GM23338 (cell line): Measurements from ENCODE around the gene FAM13A. TPM values are rescaled to one million over a fixed set of nuclear protein-coding genes. Genes with fewer than 3 reads are reported as not detected.

Experiments used
- ATAC-seq: fragments of 200-7000 bp; cut with Tn5 transposase; 3 replicates; pipeline ENCODE4 v1.9.1; 2020
- DNase-seq: peaks from one replicate; pipeline ENCODE4 v3.0.0-alpha.2; 2015; ENCODE audit warnings: low spot score
- H2AFZ ChIP-seq: fragments of 200-600 bp; sonication (generic); 2 replicates; pipeline ENCODE4 v1.8.0; 2016; ENCODE audit warnings: antibody characterized with exemption, mild to moderate bottlenecking, moderate library complexity
- H3F3A ChIP-seq: fragments of 200-600 bp; sonication (generic); replicated peaks from 2 replicates; pipeline ENCODE4 v1.8.0; 2017; ENCODE audit warnings: antibody characterized with exemption, mixed run types, low read depth
- H3K27ac ChIP-seq: fragments of 200-600 bp; sonication (generic); 2 replicates; pipeline ENCODE4 v1.6.1; 2016; ENCODE audit warnings: low read depth
- H3K27me3 ChIP-seq: fragments of 200-600 bp; sonication (generic); 2 replicates; pipeline ENCODE4 v1.8.0; 2016; ENCODE audit warnings: mild to moderate bottlenecking, mixed run types, moderate library complexity; ENCODE audit not compliant: insufficient read depth
- H3K36me3 ChIP-seq: fragments of 200-600 bp; sonication (generic); 2 replicates; pipeline ENCODE4 v1.8.0; 2016; ENCODE audit warnings: mild to moderate bottlenecking; ENCODE audit not compliant: insufficient read depth
- H3K4me1 ChIP-seq: fragments of 200-600 bp; sonication (generic); 2 replicates; pipeline ENCODE4 v1.8.0; 2016; ENCODE audit warnings: mild to moderate bottlenecking, moderate library complexity; ENCODE audit not compliant: insufficient read depth
- H3K4me2 ChIP-seq: fragments of 200-600 bp; sonication (generic); 2 replicates; pipeline ENCODE4 v1.7.1; 2017; ENCODE audit warnings: mixed run types
- H3K4me3 ChIP-seq: fragments of 200-600 bp; sonication (generic); 2 replicates; pipeline ENCODE4 v1.6.1; 2016; ENCODE audit warnings: mixed run types
- H3K79me2 ChIP-seq: fragments of 200-600 bp; sonication (generic); replicated peaks from 2 replicates; pipeline ENCODE4 v1.8.0; 2017; ENCODE audit warnings: mild to moderate bottlenecking; ENCODE audit not compliant: insufficient read depth
- H3K9me2 ChIP-seq: fragments of 200-600 bp; sonication (generic); 2 replicates; pipeline ENCODE4 v1.8.0; 2017; ENCODE audit not compliant: insufficient read depth
- H4K20me1 ChIP-seq: fragments of 200-600 bp; sonication (generic); replicated peaks from 2 replicates; pipeline ENCODE4 v1.8.0; 2017; ENCODE audit warnings: mild to moderate bottlenecking; ENCODE audit not compliant: insufficient read depth
- H3K27ac Mint-ChIP-seq: 2 replicates; pipeline ENCODE4 v1.8.0; 2020; ENCODE audit warnings: inconsistent platforms, mild to moderate bottlenecking, moderate library complexity, mixed read lengths
- H3K27me3 Mint-ChIP-seq: 3 replicates; pipeline ENCODE4 v1.8.0; 2022; ENCODE audit warnings: low read depth, mild to moderate bottlenecking, moderate library complexity, mixed read lengths, inconsistent platforms; ENCODE audit not compliant: insufficient read depth, poor library complexity
- H3K36me3 Mint-ChIP-seq: 3 replicates; pipeline ENCODE4 v1.8.0; 2021; ENCODE audit warnings: low read depth, mild to moderate bottlenecking, inconsistent platforms, moderate library complexity, mixed read lengths
- H3K4me1 Mint-ChIP-seq: 3 replicates; pipeline ENCODE4 v1.8.0; 2020; ENCODE audit warnings: mild to moderate bottlenecking, inconsistent platforms, mixed read lengths
- H3K4me3 Mint-ChIP-seq: 3 replicates; pipeline ENCODE4 v1.8.0; 2021; ENCODE audit warnings: moderate library complexity, mild to moderate bottlenecking, inconsistent platforms, mixed read lengths
- H3K9me3 Mint-ChIP-seq: 3 replicates; pipeline ENCODE4 v1.8.0; 2020; ENCODE audit warnings: moderate library complexity, mild to moderate bottlenecking, inconsistent platforms, mixed read lengths
- CREB1 ChIP-seq: fragments of 250-450 bp; sonication (Bioruptor Pico); IDR thresholded peaks from 2 replicates; pipeline ENCODE4 v1.5.0; 2020; ENCODE audit warnings: low read depth, mild to moderate bottlenecking, moderate library complexity
- CTCF ChIP-seq, 2 experiments: fragments of 200-600 bp in 1 of 2; sonication (generic) in 1 of 2; conservative IDR thresholded peaks; 2 replicates each; pipeline versions ENCODE4 v1.5.1 to v1.6.1; 2016 to 2017; ENCODE audit warnings: antibody characterized with exemption in 2 of 2, low read depth in 2 of 2, mild to moderate bottlenecking in 2 of 2, moderate library complexity in 1 of 2
- ETS1 ChIP-seq: IDR thresholded peaks from 2 replicates; pipeline ENCODE4 v1.6.1; 2016; ENCODE audit warnings: antibody characterized with exemption
- EZH2 ChIP-seq: fragments of 200-600 bp; sonication (generic); IDR thresholded peaks from one replicate; pipeline ENCODE4 v1.8.0; 2017; ENCODE audit warnings: antibody characterized with exemption, mild to moderate bottlenecking, low read depth; ENCODE audit not compliant: unreplicated experiment
- EZH2phosphoT487 ChIP-seq: fragments of 200-600 bp; sonication (generic); IDR thresholded peaks from one replicate; pipeline ENCODE4 v1.8.1; 2018; ENCODE audit warnings: antibody characterized with exemption; ENCODE audit not compliant: unreplicated experiment
- JUNB ChIP-seq: IDR thresholded peaks from one replicate; pipeline ENCODE4 v1.6.1; 2016; ENCODE audit warnings: antibody characterized with exemption; ENCODE audit not compliant: unreplicated experiment
- NANOG ChIP-seq: IDR thresholded peaks from 2 replicates; pipeline ENCODE4 v1.6.1; 2016; ENCODE audit warnings: antibody characterized with exemption, borderline replicate concordance
- POLR2AphosphoS5 ChIP-seq: IDR thresholded peaks from 2 replicates; pipeline ENCODE4 v1.6.1; 2016; ENCODE audit warnings: antibody characterized with exemption, low read depth
- REST ChIP-seq: IDR thresholded peaks from one replicate; pipeline ENCODE4 v1.6.1; 2018; ENCODE audit warnings: antibody characterized with exemption; ENCODE audit not compliant: unreplicated experiment
- STAT1 ChIP-seq: IDR thresholded peaks from one replicate; pipeline ENCODE4 v1.6.1; 2016; ENCODE audit warnings: antibody characterized with exemption; ENCODE audit not compliant: unreplicated experiment
- ZNF114 ChIP-seq: fragments of 250-450 bp; sonication (Bioruptor Pico); IDR thresholded peaks from 2 replicates; pipeline ENCODE4 v1.5.0; 2020; ENCODE audit warnings: mild to moderate bottlenecking, moderate library complexity
- ZNF331 ChIP-seq: fragments of 250-450 bp; sonication (Bioruptor Pico); IDR thresholded peaks from 2 replicates; pipeline ENCODE4 v1.5.0; 2020; ENCODE audit warnings: low read depth, mild to moderate bottlenecking, moderate library complexity
- ZNF462 ChIP-seq: fragments of 250-450 bp; sonication (Bioruptor Pico); IDR thresholded peaks from 2 replicates; pipeline ENCODE4 v1.5.0; 2020; ENCODE audit warnings: mild to moderate bottlenecking, moderate library complexity
- polyA plus RNA-seq: library from polyadenylated mRNA; unstranded; fragments of >200 nt; fragmentation: Nextera tagmentation; extraction: Ambion mirVana; gene quantifications from 2 replicates; pipeline ENCODE4 v1.2.1, GENCODE V29; 2016
- total RNA-seq: library from RNA; depleted of rRNA; stranded (reverse); fragments of >200 nt; shearing (Covaris generic); gene quantifications from 2 replicates; pipeline ENCODE4 v1.2.3, GENCODE V29; 2014

Gene FAM13A
- total and polyA plus RNA-seq, 2 experiments from 2014 or later: 13.9 to 28.4 TPM

- peaks cover 34% of the 10 kb centered on the region for H3K4me1 ChIP-seq
- no peaks in the 10 kb centered on the region for H3K27me3 ChIP-seq
- peak overlapping the region; percentile 89 for H3K4me3 Mint-ChIP-seq
- H3K9me2 ChIP-seq: no peaks in the 10 kb centered on the region
- DNase-seq (no peak), ATAC-seq (peak; percentile 57)
- H3K27ac ChIP-seq: peak overlapping the region; percentile 56; the same call in 1 of the 2 replicates
- no peaks in the 10 kb centered on the region for H3F3A ChIP-seq
- H3K4me1 Mint-ChIP-seq: peaks cover 48% of the 10 kb centered on the region
- H3K4me2 ChIP-seq: peak overlapping the region; percentile 79
- peaks cover 5% of the 10 kb centered on the region; the same call in 2 of the 3 replicates for H3K36me3 Mint-ChIP-seq
- H4K20me1 ChIP-seq: no peaks in the 10 kb centered on the region
- TF ChIP-seq EZH2phosphoT487: no peak
- TF ChIP-seq STAT1: no peak
- no peak for TF ChIP-seq JUNB
- no peak for TF ChIP-seq CREB1 (CRISPR knock-in tag)
- TF ChIP-seq POLR2AphosphoS5: no peak
- no peak for TF ChIP-seq ZNF462
- no peak for TF ChIP-seq EZH2
- no peak for TF ChIP-seq ZNF331 (CRISPR knock-in tag)
- TF ChIP-seq NANOG: no peak
- TF ChIP-seq ZNF114: no peak
- TF ChIP-seq ETS1: no peak
- TF ChIP-seq REST: no peak
- no peak for TF ChIP-seq CTCF (conservative IDR thresholded peaks at IDR 0.05; ENCODE audit: low read depth in 2 of 2)
- peak overlapping the region; percentile 53 for H3K4me3 ChIP-seq
- H2AFZ ChIP-seq: no peak overlapping the region
- H3K36me3 ChIP-seq: no peaks in the 10 kb centered on the region
- H3K79me2 ChIP-seq: peaks cover 71% of the 10 kb centered on the region
- no peaks in the 10 kb centered on the region; the same call in 1 of the 3 replicates for H3K9me3 Mint-ChIP-seq
- H3K27ac Mint-ChIP-seq: no peak overlapping the region; the same call in 1 of the 2 replicates
- H3K27me3 Mint-ChIP-seq: peaks cover 3% of the 10 kb centered on the region
Observed at GRCh38 chr4:89054627-89055026, 2.4 kb downstream of the FAM13A start.
